ENCODE data around the gene CSRNP3. TPM values are rescaled to one million over a fixed set of nuclear protein-coding genes. Genes with fewer than 3 reads are reported as not detected.
"Not testable (repeated sequence)": the region's sequence is repeated elsewhere in the genome, so short reads cannot be mapped to it uniquely, and the experiment has no call there.

The CSRNP3 gene
- polyA plus RNA-seq, 5 donors, result 5.4 to 10.0 (median 9.3) TPM

DNA sequence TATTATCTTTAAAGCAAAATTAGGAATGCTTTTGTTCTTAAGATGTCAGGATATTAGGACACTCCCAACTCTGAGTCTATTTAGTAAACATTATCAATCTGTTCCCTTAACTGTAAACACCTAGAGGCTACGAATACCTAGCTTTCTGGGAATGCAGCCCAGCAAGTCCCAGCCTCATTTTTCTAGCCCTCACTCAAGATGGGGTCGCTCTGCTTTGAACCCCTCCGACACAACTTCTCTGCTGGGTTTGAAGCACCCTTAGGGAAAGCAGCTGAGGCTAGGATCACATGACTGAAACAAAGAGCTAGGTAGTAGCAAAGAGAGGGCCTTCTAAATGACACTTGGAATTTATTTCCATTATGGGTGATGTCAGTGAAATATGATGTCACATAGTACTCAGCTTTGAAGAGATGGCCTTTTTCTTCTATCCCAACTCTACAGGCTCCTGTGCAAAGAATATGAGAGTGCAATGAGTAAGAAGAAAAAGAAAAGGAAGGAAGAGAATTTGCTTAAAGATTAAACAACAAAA lies 114.7 kb downstream of the CSRNP3 start:
- DNase-seq, result no peak

DNA sequence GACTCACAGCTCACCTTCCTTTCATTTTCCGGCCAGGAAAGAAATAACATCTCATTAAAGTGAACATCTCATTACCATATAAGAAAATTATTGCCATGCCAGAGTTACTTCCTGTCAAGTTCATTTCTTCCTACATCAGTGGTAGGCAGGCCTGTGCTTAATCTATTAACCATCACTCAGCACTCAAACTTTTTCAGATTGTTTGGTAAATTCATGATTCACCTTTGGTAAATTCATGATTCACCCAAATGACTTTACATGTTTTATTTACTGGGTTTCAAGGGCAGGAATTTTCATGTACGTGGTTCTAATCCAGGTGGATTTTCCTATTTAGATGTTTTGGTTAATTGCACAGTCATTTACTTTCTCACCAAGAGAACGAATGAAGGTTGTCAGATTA lies 116.5 kb downstream of the CSRNP3 start:
- DNase-seq, result no peak

DNA sequence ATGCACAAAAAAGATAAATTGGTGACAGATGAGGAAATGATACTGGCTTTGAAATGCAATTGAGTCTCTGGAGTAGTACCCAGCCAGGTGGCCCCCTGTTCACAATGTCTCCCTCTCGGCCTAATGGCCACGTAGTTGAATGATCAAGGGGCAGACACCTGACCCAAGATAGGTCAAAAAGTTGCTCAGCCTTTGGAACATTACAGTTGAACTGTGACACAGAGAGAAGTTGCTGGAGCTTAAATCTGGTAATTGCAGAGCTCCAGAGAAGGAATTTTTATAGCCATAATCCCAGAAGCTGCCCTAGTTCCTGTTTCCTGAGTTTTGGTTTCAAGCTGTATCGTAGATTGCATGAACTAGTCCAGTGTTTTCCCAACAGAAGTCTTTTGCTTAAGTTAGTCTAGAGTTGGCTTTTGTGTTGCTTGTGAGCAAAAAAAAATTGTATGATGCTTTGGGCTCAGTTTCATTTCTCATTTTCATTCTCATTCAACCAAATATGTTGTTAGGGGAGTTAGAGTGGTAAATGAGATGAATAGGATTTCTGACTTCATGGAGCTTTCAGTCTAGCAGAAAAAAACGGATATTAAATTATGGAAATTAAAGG lies 117.9 kb downstream of the CSRNP3 start:
- no peak for DNase-seq

DNA sequence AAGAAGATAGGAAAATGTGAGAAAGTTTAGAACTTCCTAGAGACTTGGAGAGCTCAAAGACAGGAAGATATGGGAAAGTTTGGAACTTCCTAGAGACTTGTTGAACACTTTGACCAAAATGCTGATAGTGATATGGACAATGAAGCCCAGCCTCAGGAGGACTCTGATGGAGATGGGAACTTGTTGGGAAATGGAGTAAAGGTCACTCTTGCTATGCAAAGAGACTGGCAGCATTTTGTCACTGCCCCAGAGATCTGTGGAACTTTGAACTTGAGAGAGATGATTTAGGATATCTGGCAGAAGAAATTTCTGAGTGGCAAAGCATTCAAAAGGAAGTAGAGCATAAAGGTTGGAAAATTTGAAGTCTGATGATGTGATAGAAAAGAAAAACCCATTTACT lies 121.5 kb downstream of the CSRNP3 start:
- DNase-seq, result not testable (repeated sequence)

GRCh38 chr2:165593081-165593480 lies 123.6 kb downstream of the CSRNP3 start:
- no peak for DNase-seq

DNA sequence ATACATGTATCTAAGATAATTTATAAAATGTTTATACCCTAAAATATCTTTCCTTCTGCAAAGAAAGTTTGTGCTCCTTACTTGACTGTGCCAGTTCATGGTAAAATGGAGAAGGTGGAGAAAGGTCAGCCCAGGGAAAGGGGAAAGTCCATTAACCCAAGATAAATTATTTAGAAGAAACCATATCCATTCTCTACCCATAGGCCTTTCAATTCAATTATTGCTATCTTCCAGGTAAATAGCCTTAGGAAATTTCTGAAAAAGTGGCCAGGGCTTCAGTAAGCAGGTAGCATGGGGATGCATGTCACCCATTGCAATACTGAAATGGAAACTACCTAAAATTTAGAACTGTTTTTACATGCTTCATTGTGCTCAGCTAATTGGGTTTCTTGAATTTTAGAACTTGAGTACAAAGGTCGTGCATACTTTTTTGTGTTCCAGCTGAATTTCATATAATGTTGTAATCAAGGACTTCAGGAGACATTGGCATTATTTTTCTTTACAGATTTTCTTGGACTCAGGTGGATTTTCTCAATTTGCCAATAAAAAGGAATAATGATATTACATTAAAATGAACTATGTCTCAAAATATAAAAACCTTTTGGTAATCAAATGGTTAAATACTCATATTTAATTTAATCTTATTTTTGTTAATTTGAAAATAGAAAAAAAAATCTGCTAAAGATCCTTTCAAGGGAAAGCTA lies 124.9 kb downstream of the CSRNP3 start:
- DNase-seq, result no peak

DNA sequence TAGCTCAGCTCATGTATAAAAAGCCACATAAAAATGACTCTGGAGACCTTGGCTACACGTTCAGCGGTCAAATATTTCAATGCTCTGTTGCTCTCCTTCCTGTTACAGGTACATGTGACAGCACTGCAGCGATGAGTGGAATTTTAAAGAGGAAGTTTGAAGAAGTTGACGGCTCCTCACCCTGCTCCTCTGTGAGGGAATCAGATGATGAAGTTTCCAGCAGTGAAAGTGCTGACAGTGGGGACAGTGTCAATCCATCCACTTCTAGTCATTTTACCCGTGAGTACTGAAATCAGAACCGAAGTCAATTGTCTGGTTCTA lies 125.4 kb downstream of the CSRNP3 start:
- DNase-seq, result no peak

- DNase-seq, result no peak
Observed at GRCh38 chr2:165596788-165597187, 127.3 kb downstream of the CSRNP3 start.

DNA sequence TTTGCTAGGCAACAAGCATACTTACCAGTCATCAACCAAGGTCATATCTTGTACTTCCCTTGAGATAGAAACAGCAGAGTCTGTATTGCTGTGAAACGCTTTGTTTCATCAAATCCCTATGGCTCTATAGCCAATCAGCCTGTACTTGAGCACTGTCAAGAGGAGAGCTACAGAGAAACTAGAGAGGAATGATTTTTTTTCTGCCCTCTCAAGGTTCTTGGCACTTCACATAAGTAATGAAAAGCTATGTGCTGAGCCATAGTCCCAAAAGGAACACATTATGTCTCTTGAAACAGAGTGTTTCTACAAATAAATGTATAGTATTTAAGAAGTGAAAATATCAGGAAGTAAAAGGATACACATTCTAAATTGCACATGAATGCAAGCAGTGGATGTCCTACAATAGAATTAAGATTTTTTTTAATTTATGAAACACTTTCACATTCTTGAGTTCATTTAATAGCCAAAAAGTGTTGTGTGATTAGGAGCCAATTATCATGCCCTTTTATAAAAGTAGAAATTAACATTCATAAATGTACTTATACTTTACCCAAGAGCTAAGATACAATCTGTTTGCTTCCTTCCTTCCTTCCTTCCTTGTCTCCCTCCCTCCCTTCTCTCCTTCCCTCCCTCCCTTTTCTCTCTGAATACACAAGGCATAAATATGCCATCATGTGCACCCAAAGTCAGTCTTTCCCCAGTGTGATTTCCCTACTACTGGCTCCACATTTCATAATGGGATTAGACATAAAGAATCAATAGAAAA lies 131.8 kb downstream of the CSRNP3 start:
- DNase-seq, result no peak

DNA sequence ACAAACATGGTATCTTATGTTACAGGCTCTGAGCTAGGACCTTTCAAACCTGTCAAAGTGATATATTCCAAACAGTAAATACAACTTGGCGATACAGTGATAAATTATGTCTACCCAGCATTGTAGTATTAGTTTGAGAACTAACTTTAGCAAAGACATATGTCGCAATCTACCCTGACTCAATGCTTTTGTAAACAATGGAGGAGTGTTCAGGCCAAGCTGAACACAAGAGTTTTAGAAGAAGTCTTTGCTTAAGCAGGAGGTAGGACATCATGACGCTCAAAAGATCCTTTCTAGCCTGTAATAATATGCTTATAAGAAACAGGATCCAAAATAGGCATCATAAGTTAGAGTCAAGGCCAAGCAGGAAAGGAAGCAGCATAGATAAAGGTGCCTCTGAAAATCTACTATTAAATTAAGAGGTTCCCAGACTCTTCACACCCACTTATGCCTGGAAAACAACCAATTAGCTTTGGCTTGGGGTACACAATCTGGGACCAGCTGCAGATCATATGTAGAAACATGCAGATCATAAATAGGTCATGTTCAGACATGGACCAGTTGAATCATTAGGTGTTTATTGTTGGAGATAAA lies 132.5 kb downstream of the CSRNP3 start:
- DNase-seq, result peak; percentile 74 to 77

DNA sequence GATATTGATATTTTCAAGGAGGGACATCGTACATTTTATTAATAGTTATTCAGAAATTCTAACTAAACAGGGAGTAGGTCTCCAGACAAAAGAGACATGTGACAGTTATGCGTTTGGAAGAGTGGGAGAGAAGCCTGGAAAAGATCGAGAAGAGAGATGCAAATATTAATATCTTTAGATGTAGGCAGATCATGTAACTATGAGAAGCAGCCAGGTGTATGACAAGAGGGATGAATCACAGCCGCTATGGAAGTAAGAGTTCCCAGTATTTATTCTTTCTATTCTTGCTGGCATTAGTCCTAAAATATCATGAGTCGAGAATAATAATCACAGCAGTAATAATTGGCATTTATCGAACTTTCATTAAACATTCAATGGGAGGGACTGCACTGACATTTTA lies 140.2 kb downstream of the CSRNP3 start:
- DNase-seq, result no peak

- no peak for DNase-seq
Observed at GRCh38 chr2:165610591-165611029, 141.1 kb downstream of the CSRNP3 start.

DNA sequence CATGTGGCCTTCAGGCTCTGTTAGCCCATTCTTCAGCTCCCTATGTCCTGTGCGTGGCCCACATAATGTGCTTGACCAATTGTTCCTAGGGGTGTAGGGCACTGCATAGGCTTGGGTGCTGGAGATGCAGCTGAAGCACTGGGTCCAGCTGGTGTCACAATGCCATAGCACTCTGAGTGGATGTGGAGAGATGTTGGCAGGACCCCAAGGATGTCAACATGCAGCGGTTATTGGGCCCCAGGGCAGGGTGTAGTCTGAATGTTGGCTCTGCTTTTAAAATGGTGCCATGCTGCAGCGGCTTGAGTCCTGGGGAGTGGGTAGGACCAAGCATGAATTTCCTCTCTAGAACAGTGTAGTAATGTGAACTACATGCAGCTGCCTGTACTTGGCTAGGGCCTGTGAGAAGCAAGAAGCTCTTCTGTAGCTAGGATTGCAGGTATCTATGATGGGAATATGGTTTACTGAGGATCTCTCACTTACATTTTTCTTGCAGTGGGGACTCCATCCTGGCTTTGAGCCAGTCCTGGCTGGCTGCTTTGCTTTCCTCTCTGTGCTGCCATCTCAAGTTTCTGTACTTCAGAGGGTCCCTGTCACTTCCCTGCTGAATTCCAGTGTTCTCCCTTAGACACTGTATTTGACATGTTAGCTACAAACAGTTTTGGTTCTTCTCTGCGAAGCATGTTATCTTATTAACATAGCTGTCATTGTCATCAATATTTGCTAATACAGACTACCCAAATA lies 148.4 kb downstream of the CSRNP3 start:
- DNase-seq, result no peak

- no peak for DNase-seq
Observed at GRCh38 chr2:165618806-165619205, 149.3 kb downstream of the CSRNP3 start.

GRCh38 chr2:165621086-165621560 lies 151.6 kb downstream of the CSRNP3 start:
- DNase-seq, result no peak

DNA sequence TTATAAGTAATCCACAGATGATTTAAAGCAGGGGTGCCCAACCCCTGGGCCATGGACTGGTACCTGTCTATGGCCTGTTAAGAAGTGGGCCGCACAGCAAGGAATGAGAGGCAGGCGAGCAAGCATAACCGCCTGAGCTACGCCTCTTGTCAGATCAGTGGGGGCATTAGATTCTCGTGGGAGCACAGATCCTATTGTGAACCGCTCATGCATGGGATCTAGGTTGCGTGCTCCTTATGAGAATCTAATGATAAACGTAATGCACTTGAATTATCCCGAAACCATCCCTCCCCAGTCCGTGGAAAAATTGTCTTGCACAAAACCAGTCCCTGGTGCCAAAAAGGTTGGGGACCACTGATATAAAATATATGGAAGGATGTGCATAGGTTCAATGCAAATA lies 153.7 kb downstream of the CSRNP3 start:
- no peak for DNase-seq

- no peak for DNase-seq
Observed at GRCh38 chr2:165623783-165624469, 154.4 kb downstream of the CSRNP3 start.

DNA sequence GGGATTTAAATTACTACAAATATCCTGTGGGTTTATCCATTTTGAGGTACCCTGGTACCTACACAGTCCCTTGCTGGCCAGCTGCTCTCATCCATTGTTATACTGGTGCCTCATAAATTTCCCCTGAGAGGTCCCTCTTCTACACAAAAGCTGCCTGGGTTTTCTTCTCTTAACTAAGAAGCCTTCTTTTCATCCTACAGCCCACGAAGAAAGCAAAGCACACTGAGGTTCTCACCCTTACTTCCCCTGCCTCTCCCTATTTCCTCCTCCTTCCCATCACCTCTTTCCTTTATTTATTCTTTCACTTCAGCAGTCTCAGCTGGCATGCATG lies 154.9 kb downstream of the CSRNP3 start:
- no peak for DNase-seq

DNA sequence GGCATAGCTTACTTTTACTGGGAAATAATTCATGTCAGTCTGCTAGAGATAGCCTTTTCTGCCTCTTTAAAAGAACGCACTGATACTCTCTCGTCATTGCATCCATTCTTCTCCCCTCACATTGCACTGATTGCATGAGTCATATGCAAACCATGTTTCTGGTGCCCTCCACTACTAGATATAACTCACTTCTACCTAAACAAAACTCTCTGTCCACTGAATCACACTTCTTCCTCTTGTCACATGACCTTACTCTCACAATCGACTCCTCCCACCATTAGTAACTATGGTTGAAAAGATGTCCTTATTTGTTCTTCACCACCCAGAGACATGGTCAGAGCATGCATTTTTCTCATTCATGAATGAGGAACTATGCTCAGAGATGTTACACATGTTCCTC lies 158.0 kb downstream of the CSRNP3 start:
- DNase-seq, result no peak

- DNase-seq, result no peak
Observed at GRCh38 chr2:165629776-165630175, 160.3 kb downstream of the CSRNP3 start.

GRCh38 chr2:165630236-165630635 lies 160.7 kb downstream of the CSRNP3 start:
- no peak for DNase-seq

Measured in right lung (tissue), 5 donors.